HG02981 (cell line): ENCODE data around the gene AIFM2.

Experiments
- ATAC-seq: cut with Tn5 transposase; IDR thresholded peaks from one replicate; pipeline ENCODE4 v1.9.1; 2021; ENCODE audit warnings: mild to moderate bottlenecking, moderate library complexity; ENCODE audit not compliant: unreplicated experiment

AIFM2 gene

GRCh38 chr10:70063418-70064098 lies 69.1 kb downstream of the AIFM2 start:
- no peak for ATAC-seq
